Measurements from ENCODE around the gene ADD1.

ADD1 gene

GRCh38 chr4:2963966-2964471 lies 120.4 kb downstream of the ADD1 start:
- DNase-seq (ENCODE audit: low read depth) = no peak

GRCh38 chr4:2964706-2965258 lies 121.1 kb downstream of the ADD1 start:
- no peak for DNase-seq (ENCODE audit: low read depth)

DNA sequence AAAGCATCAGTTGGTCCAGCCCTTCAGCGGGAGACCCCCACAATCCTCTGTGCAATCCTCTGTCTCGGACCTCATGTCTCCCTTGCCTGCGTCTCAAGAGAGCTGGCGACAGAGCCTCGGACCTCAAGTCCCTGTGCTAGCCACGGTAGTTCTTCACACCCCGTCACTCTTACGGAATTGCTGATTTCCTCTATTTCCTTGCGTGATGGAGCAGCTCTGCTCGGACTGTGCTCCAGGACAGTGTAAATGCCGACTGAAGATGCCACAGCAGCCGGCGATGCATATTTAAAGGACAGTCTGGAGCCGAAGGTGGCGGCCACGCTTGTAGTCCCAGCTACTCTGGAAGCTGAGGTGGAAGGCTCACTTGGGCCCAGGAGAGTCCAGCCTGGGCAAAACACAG lies 121.6 kb downstream of the ADD1 start:
- DNase-seq (ENCODE audit: low read depth) = no peak

DNA sequence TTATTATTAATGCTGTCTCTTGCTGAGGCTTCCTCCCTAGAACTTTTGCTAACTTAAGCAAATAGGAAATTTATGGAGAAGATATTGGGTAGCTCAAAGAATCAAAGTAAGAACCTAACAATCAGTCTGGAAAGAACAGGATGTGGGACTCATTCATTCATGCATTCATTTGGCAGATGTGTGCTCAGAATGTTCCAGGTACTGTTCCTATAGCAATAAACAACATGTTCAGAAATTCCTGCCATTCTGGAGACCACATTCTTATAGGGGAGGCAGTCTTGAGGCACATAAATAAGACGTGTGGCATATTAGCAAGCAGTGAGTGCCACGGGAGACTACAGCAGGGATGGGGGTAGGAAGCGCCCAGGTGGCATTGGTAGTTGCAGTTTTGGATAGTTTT lies 124.7 kb downstream of the ADD1 start:
- no peak for DNase-seq (ENCODE audit: low read depth)

DNA sequence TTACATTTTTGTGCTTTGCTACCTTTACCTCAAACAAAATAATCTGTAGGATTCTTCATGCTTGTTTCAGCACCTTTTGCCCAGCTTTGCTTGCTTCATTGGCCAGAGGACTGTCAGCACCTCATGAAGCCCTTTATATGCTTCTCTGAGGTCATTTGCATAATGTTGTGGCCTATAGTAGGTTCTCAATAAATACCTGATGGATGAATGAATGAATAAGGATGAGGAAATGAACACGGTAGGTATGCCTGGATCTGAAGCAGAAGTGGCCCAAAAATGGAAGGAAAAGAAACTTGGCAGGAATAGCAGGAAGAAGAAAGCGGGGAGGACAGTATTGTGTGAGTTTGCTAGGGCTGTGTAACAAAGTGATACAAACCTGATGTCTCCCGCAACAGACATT lies 127.6 kb downstream of the ADD1 start:
- no peak for DNase-seq (ENCODE audit: low read depth)

- no peak for DNase-seq (ENCODE audit: low read depth)
These were observed 133.8 kb downstream of the ADD1 start for GRCh38 chr4:2977211-2978088.
